HG03097 (cell line): ENCODE measurements around the gene GPBP1.
"Not testable (repeated sequence)": the region's sequence is repeated elsewhere in the genome, so short reads cannot be mapped to it uniquely, and the experiment has no call there.

Source experiments
- ATAC-seq: cut with Tn5 transposase; IDR thresholded peaks from one replicate; pipeline ENCODE4 v1.9.1; 2021; ENCODE audit not compliant: unreplicated experiment, low FRiP score

GPBP1 gene

GRCh38 chr5:57176350-57176857 is 2.5 kb downstream of the GPBP1 start:
- no peak for ATAC-seq

- no peak for ATAC-seq
These were observed 3.8 kb downstream of the GPBP1 start for GRCh38 chr5:57177479-57178156.

DNA sequence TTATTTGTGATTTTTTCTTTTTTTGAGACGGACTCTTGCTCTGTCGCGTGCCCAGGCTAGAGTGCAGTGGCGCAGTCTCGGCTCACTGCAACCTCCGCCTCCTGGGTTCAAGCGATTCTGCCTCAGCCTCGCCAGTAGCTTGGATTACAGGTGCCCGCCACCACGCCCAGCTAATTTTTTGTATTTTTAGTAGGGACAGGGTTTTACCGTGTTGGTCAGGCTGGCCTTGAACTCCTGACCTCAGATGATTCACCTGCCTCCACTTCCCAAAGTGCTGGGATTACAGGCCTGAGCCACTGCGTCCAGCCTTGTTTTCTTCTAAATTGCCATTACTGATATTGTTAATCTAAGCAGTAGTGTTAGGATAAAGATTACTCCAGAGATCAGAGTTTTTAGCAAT is 4.4 kb downstream of the GPBP1 start:
- not testable (repeated sequence) for ATAC-seq

DNA sequence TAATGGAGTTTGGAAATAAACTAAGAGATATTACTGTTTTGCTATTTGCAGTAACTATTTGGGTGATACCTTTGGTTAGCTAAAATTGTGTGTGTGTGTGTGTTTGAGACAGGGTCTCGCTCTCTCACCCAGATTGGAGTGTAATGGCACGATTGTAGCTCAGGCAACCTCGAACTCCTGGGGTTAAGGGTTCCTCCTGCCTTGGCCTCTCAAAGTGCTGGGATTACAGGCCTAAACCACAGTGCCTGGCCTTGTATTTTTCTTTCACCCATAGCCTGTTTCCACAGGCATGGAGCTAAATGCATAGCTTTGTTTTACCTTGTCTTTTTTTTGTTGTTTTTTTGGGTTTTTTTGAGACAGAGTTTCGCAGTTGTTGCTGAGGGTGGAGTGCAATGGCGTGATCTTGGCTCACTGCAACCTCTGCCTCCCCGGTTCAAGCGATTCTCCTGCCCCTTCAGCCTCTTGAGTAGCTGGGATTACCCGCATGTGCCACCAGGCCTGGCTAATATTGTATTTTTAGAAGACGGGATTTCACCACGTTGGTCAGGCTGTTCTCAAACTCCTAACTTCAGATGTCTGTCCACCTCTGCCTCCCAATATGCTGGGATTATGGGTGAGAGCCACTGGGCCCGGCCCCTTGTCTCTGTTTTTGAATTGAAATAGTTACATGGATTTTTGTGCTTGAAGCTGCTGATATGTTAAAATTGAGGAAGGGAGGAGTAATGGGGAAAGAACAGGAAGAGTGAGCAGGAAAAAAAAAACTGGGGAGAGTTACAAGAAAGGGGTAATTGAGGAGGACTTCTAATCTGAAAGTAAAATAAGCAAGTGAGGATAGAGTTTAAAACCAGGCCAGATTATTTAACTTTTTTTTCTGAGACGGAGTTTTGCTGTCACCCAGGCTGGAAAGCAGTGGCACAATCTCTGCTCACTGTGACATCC is 5.7 kb downstream of the GPBP1 start:
- no peak for ATAC-seq

DNA sequence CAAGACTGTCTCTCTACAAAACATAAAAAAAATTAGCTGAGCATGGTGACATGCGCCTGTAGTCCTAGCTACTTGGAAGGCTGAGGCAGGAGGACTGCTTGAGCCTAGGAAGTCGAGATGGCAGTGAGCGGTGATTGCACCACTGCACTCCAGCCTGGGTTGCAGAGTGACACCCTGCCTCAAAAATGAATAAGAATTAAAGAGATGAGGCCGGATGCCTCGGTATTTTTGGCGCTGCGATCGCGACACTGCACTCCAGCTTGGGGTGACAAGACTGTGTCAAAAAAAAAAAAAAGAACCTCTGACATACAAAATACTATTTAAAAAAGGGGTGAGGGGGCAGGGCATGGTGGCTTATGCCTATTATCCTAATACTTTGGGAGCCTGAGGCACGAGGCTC is 7.3 kb downstream of the GPBP1 start:
- no peak for ATAC-seq

- no peak for ATAC-seq
These were observed 10.5 kb downstream of the GPBP1 start for GRCh38 chr5:57184322-57184721.

GRCh38 chr5:57185313-57185712 is 11.5 kb downstream of the GPBP1 start:
- ATAC-seq: no peak

DNA sequence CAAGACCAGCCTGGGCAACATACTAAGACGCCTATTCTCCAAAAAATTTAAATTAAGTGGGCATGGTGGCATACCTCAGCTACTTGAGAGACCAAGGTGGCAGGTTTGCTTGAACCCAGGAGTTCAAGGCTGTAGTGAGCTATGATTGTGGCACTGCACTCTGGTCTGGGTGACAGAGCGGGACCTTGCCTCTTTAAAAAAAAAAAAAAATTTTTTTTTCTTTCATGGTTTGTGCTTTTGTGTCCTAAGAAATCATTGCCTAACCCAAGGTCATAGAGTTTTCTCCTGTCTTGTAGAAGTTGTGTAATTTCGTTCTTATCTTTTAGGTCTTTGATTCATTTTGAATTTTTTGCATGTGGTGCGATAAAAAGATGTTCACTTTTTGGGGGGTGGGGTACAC is 12.3 kb downstream of the GPBP1 start:
- ATAC-seq: no peak

GRCh38 chr5:57187977-57188376 is 14.1 kb downstream of the GPBP1 start:
- ATAC-seq: not testable (repeated sequence)

- no peak for ATAC-seq
These were observed 15.7 kb downstream of the GPBP1 start for GRCh38 chr5:57189515-57189914.

DNA sequence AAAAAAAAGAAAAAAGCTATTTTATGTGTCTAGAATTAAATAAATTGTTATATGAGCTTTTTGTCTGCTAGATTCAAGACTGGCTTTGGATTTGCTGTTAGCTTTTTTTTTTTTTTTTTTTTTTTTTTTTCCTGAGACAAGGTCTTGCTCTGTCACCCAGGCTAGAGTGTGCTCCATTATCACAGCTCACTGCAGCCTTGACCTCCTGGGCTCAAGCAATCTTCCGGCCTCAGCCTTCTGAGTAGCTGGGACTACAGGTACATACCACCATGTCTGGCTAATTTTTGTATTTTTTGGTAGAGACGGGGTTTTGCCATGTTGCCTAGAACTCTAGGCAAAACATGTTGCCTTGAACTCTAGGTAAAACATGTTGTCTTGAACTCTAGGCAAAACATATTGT is 16.7 kb downstream of the GPBP1 start:
- ATAC-seq: no peak

DNA sequence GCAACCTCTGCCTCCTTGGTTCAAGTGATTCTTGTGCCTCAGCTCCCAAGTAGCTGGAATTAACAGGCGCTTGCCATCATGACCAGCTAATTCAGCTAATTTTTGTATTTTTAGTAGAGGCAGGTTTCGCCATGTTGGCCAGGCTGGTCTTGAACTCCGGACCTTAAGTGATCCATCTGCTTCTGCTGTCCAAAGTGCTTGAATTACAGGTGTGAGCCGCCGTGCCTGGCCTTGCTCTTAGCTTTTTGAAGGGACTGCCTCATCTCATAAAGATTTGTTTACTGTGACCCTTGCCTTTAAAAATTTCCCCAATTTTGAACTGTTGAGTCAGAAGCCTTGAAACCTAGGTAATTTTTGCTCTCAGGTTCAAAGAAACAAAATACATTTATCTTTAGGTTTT is 17.3 kb downstream of the GPBP1 start:
- ATAC-seq: no peak

DNA sequence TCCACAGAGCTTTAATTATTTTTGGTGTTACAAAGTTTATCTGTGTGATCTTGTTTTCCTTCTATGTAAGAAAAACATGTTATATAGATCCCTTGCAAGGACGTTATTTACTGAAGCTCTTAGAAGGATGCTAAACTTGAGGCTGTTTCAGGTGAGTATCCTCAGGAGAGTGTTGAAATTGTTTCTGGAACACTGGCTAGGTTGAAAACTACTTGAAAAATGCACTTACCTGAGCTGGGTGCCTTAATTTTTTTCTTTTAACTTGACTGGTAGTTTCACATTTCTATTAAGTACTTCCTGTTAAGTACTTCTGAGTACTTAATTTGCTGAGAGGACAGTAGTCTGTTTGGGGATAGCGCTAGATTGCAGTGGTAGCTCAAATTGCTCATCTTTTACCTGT is 18.1 kb downstream of the GPBP1 start:
- no peak for ATAC-seq

DNA sequence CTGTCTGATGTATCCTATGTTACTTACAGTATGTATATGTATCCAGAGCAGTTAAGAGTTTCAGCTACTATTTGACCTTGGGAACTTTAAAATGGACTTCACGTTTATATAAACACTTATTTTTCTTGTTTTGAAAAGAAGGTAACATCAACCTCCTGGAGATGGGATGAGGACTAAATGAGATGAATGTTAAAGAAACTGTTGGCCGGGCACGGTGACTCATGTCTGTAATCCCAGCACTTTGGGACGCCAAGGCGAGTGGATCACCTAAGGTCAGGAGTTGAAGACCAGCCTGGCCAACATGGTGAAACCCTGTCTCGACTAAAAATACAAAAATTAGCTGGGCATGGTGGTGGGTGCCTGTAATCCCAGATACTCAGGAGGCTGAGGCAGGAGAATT is 19.0 kb downstream of the GPBP1 start:
- ATAC-seq: not testable (repeated sequence)

GRCh38 chr5:57193757-57194413 is 20.0 kb downstream of the GPBP1 start:
- ATAC-seq: no peak

GRCh38 chr5:57194653-57195052 is 20.8 kb downstream of the GPBP1 start:
- no peak for ATAC-seq

- ATAC-seq: no peak
These were observed 21.2 kb downstream of the GPBP1 start for GRCh38 chr5:57195060-57195459.

GRCh38 chr5:57199866-57200265 is 26.0 kb downstream of the GPBP1 start:
- no peak for ATAC-seq

GRCh38 chr5:57202811-57203210 is 29.0 kb downstream of the GPBP1 start:
- ATAC-seq: no peak

GRCh38 chr5:57207007-57207653 is 33.3 kb downstream of the GPBP1 start:
- no peak for ATAC-seq

- no peak for ATAC-seq
These were observed 33.8 kb downstream of the GPBP1 start for GRCh38 chr5:57207681-57208080.
